Activated CD4-positive, alpha-beta T cell treated with anti-CD3 and anti-CD28 coated beads for 48 hours (primary cell): ENCODE measurements around the gene SDHAF4.
"Not testable (repeated sequence)": the region's sequence is repeated elsewhere in the genome, so short reads cannot be mapped to it uniquely, and the experiment has no call there.

Experiments used
- DNase-seq: peaks from one replicate; pipeline ENCODE4 v3.0.0-alpha.2; 2020

SDHAF4 gene

GRCh38 chr6:70593118-70593486, 26.4 kb downstream of the SDHAF4 start:
- DNase-seq, result no peak

DNA sequence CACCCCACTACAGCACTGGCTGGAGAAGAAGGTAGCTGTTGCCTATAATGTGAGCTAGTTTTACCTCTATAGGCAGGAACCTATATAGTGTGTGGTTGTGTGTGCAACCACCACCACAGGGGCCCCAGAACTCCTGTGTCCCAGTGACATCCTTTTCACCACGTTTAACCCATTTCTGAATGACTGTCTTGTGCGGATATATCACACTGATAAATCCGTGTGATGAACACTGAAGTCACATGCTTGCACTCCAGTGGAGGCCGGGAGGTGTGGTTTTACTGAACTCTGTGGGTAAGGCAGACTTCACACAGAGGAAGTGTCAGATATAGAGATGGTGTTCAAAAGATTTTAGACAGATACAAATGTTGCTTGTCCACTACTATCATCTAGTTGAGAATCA, 32.5 kb downstream of the SDHAF4 start:
- DNase-seq, result peak; percentile 13

DNA sequence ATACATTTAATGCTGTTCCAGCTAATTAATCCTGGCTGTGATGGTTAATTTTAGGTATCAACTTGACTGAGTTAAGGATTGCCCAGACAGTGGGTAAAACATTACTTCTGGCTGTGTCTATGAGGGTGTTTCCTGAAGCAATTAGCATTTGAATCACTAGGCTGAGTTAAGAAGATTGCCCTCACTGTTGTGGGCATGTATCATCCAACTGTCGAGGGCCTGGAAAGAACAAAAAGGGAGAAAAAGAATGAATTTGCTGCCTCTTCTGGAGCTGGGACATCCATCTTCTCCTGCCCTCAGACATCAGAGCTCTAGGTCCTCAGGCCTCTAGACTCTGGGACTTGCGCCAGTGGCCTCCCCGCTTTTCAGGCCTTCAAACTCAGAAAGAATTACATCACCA, 34.3 kb downstream of the SDHAF4 start:
- DNase-seq, result no peak

- no peak for DNase-seq
Measured at GRCh38 chr6:70604254-70604653, 37.5 kb downstream of the SDHAF4 start.

- not testable (repeated sequence) for DNase-seq
Measured at GRCh38 chr6:70607371-70607770, 40.6 kb downstream of the SDHAF4 start.

DNA sequence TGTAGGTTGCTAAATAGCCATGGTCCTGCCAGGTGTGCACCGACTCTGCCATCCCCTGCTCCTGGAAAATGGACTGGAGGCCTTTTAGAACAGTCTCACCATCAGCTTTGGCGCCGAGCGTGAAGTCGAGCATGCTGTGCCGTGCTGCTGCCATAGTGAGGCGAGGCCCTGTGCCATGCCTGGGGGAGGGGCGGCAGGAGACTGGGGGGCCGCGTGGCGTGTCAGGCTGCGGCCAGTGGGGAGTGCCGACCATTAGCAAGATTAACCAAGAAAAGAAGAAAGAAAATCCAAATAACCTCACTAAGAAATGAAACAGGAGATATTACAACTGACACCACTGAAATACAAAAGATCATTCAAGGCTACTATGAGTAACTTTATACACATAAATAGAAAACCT, 42.5 kb downstream of the SDHAF4 start:
- DNase-seq, result not testable (repeated sequence)

GRCh38 chr6:70616728-70617260, 50.1 kb downstream of the SDHAF4 start:
- no peak for DNase-seq

- DNase-seq, result no peak
Measured at GRCh38 chr6:70620746-70621145, 54.0 kb downstream of the SDHAF4 start.

DNA sequence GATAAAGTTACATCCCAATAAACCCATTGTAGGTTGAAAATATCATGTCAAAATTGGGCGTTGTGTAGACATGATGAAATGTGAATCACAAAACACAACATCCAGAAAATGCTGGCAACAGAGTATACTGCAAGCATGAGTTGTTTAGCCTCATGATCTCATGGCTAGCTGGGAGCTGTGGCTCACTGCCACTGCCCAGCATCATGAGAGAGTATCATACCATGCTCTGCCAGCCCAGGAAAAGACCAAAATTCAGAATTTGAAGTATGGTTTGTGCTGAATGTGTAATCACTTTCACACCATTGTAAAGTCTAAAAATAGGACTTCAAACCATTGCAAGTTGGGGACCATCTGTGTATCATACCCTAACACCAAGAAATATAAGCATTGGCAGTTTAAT, 55.7 kb downstream of the SDHAF4 start:
- DNase-seq, result no peak

DNA sequence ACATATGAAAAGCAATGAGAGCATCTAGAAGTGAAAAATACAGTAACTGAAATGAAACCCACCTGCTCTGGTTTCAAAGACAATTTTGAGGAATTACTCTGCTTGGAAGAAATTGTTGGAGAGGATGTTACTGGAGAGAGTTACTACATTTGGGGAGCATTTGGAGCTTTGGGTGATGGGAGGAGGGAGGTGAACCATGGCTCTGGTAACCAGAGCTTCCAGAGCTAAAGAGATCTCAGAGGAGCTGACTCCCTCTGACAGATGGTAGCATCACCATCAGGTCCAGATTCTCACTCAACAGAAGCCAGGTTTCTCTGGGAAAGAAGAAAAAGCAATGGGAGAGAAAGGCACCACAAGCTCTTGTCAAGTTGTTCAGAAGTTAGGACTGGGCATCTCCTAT, 58.7 kb downstream of the SDHAF4 start:
- no peak for DNase-seq

DNA sequence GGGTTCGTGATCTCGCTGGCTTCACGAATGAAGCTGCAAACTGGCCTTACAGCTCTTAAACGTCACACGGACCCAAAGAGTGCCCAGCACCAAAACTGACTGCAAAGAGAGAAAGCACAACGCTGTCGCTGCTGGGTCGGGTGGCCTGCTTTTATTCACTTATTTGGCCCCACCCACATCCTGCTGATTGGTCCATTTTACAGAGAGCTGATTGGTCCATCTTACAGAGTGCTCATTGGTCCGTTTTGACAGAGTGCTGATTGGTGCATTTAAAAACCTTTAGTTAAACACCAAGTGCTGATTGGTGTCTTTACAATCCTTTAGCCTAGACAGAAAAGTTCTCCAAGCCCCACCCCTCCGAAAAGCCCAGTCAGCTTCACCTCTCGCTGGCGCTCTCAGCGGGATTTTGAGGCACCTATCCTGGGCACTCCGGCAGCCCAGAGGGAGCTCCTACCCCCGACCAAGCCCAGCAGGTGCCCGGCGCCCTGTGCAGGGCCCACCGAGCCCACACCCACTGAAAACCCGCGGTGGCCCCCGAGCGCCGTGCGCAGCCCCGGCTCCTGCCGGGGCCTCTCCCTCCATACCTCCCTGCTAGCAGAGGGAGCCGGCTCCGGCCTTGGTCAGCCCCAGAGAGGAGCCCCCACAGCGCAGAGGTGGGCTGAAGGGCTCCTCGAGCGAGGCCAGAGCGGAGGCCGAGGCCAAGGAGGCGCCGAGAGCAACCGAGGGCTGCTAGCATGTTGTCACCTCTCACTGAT, 60.9 kb downstream of the SDHAF4 start:
- no peak for DNase-seq

GRCh38 chr6:70629929-70630328, 63.2 kb downstream of the SDHAF4 start:
- no peak for DNase-seq

DNA sequence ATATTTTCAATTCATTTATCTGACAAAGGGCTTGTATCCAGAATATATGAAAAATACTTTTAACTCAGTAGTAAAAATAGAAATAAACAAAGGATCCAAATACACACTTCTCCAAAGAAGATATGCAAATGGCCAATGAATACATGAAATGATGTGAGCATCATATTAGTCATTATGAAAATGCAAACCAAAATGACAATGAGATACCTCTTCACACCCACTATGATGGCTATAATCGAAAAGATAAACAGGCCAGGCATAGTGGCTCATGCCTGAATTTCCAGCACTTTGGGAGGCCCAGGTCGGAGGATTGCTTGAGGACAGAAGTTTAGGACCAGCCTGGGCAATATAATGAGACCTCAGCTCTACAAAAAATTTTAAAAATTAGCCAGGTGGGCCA, 67.1 kb downstream of the SDHAF4 start:
- DNase-seq, result no peak

DNA sequence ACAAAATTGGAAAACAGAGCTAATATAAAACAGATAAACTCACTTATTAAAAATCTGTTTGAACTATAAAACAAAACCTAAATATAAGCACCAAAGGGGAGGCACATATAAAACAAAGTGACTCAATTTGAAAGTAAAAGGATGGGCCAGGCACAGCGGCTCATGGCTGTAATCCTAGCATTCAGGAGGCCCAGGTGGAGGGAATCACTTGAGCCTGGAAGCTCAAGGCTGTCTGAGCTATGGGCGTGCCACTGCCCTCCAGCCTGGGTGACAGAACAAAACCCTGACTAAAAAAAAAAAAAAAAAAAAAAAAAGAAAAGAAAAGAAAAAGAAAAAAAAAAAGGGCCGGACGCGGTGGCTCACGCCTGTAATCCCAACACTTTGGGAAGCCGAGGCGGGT, 69.9 kb downstream of the SDHAF4 start:
- DNase-seq, result no peak

DNA sequence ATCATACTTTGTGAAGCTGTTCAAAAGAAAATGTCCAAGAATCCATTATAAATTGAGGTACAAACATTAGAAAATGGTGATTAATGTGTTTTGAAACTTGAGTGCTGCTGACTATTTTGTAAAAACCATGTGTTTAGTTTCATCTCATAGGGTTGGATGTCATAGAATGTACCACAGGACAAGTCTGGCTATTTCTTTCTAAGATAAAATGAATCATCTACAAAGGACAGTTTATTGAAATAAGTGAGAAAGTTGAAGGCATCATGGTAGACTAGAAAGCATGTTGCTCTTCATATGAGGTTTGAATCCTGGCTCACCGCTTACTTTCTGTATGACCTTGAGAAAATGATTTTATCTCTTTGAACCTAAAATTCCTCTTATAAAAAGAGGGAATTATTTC, 71.7 kb downstream of the SDHAF4 start:
- DNase-seq, result no peak
